Thyroid gland (tissue), 4 donors: ENCODE measurements around the gene SIM1. TPM values are rescaled to one million over a fixed set of nuclear protein-coding genes. Genes with fewer than 3 reads are reported as not detected.

ENCODE experiments used
- DNase-seq, 2 donors: peaks; one replicate each; pipeline ENCODE4 v3.0.0-alpha.2; 2019
- H3K27ac ChIP-seq, 3 donors: fragments of 200-600 bp; sonication (generic); 1 replicate in 2 of 3; 2 replicates in 1 of 3; pipeline ENCODE4 v1.5.1; 2016 to 2019; ENCODE audit warnings: mild to moderate bottlenecking in 1 of 3, moderate library complexity in 1 of 3
- H3K27me3 ChIP-seq: fragments of 200-600 bp; sonication (generic); one replicate; pipeline ENCODE4 v1.5.1; 2019
- H3K36me3 ChIP-seq, 2 donors: fragments of 200-600 bp; sonication (generic); one replicate each; pipeline ENCODE4 v1.5.1; 2016 to 2019
- H3K4me1 ChIP-seq, 2 donors: fragments of 200-600 bp; sonication (generic); one replicate each; pipeline ENCODE4 v1.5.1; 2017 to 2019
- H3K4me3 ChIP-seq, 3 donors: fragments of 200-600 bp; sonication (generic); replicated peaks in 1 of 3; 1 replicate in 2 of 3; 2 replicates in 1 of 3; pipeline ENCODE4 v1.5.1; 2016; ENCODE audit warnings: mild to moderate bottlenecking in 1 of 3
- H3K9me3 ChIP-seq: fragments of 200-600 bp; sonication (generic); one replicate; pipeline ENCODE4 v1.5.1; 2017
- POLR2A ChIP-seq, 2 donors: fragments of 450-650 bp; IDR thresholded peaks; one replicate each; pipeline ENCODE4 v1.6.1; 2017; ENCODE audit warnings: antibody characterized with exemption in 2 of 2, mild to moderate bottlenecking in 2 of 2, moderate library complexity in 1 of 2
- WGBS, 2 donors: methylation state at CpG; one replicate each; pipeline ENCODE4 v1.1.5; 2017; 5-methylcytosine and 5-hydroxymethylcytosine counted together
- intact Hi-C: fragments of 100-400 bp; cut with DNase I; formaldehyde crosslinking; loops from one replicate; pipeline ENCODE4 v1.15.1; 2023
- total RNA-seq, 4 donors: library from RNA; depleted of rRNA; stranded (reverse); fragments of >200 nt; gene quantifications; one replicate each; pipeline ENCODE4 v1.2.3, GENCODE V29; 2016
- TF ChIP-seq, protein P1 (sequence below), 6 experiments: fragments of 200-600 bp in 3 of 6; fragments of 450-650 bp in 3 of 6; sonication (generic) in 3 of 6; IDR thresholded peaks; one replicate each; pipeline ENCODE4 v1.5.1; 2016 to 2019; ENCODE audit warnings: antibody characterized with exemption in 6 of 6, mild to moderate bottlenecking in 2 of 6, inconsistent platforms in 1 of 6, moderate library complexity in 1 of 6

SIM1 gene, protein sequence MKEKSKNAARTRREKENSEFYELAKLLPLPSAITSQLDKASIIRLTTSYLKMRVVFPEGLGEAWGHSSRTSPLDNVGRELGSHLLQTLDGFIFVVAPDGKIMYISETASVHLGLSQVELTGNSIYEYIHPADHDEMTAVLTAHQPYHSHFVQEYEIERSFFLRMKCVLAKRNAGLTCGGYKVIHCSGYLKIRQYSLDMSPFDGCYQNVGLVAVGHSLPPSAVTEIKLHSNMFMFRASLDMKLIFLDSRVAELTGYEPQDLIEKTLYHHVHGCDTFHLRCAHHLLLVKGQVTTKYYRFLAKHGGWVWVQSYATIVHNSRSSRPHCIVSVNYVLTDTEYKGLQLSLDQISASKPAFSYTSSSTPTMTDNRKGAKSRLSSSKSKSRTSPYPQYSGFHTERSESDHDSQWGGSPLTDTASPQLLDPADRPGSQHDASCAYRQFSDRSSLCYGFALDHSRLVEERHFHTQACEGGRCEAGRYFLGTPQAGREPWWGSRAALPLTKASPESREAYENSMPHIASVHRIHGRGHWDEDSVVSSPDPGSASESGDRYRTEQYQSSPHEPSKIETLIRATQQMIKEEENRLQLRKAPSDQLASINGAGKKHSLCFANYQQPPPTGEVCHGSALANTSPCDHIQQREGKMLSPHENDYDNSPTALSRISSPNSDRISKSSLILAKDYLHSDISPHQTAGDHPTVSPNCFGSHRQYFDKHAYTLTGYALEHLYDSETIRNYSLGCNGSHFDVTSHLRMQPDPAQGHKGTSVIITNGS
- total RNA-seq: not detected

DNA sequence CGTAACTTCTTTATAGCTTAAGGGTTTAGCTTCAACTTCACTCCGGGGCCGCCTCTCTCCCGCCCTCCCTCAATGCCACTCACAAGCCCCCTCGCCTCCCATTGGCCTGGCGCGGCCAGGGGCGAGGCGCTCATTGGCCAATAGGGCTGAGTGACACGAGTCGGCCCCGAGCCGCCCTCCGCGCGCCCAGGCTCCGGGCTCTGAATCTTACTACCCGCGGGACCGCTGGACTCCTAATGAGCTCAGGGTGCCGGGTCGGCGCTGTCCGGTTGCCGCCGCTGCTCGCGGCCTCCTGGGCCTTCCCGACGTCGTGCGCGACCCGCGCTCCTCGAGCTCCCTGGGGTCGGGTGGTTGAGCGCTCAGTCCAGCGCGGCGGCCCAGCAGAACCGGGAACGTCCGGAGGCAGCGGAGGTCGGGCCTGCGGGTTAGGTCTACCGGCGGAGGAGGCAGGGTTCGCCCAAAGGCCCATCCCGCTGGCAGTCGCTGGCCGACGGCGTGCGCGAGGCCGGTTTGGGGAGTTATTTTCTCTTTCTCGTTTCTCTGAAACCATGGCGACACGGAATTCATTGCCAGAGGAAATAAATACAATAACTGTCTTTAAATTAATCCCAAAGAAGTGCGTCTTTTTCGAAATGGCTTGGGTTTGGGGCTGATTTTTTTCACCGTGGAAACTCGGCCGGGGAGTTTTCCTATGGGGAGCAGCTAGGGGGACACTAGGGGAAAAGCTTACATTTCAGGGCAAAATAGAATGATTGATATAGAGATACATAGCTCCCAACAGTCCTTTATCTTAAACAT, at the start of gene SIM1:
TSS of gene SIM1 (minus strand) at position 19 of the 798 bp plus-strand sequence. CDS start 1,453 bp downstream, outside the sequence.
- intact Hi-C loops: no loop called here
- Histone ChIP-seq H3K9me3 (no peaks in the 10 kb centered on the region), H3K27ac (no peak within 1 kb of the TSS), H3K4me1 (peaks cover 3 to 24% of the 10 kb centered on the region in 2 donors), H3K27me3 (peaks cover 90% of the 10 kb centered on the region), H3K36me3 (no peaks in the 10 kb centered on the region), H3K4me3 (no peak within 1 kb of the TSS)
- peak in 1 of 2 donors; percentile 26 for DNase-seq
- 7 to 10% methylated on average over 23 to 60 of the region's 66 CpGs for WGBS, 2 donors
- TF ChIP-seq POLR2A (IDR thresholded peaks at IDR 0.05): no peak
- TF ChIP-seq, protein P1, sequence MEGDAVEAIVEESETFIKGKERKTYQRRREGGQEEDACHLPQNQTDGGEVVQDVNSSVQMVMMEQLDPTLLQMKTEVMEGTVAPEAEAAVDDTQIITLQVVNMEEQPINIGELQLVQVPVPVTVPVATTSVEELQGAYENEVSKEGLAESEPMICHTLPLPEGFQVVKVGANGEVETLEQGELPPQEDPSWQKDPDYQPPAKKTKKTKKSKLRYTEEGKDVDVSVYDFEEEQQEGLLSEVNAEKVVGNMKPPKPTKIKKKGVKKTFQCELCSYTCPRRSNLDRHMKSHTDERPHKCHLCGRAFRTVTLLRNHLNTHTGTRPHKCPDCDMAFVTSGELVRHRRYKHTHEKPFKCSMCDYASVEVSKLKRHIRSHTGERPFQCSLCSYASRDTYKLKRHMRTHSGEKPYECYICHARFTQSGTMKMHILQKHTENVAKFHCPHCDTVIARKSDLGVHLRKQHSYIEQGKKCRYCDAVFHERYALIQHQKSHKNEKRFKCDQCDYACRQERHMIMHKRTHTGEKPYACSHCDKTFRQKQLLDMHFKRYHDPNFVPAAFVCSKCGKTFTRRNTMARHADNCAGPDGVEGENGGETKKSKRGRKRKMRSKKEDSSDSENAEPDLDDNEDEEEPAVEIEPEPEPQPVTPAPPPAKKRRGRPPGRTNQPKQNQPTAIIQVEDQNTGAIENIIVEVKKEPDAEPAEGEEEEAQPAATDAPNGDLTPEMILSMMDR (IDR thresholded peaks at IDR 0.05): no peak

DNA sequence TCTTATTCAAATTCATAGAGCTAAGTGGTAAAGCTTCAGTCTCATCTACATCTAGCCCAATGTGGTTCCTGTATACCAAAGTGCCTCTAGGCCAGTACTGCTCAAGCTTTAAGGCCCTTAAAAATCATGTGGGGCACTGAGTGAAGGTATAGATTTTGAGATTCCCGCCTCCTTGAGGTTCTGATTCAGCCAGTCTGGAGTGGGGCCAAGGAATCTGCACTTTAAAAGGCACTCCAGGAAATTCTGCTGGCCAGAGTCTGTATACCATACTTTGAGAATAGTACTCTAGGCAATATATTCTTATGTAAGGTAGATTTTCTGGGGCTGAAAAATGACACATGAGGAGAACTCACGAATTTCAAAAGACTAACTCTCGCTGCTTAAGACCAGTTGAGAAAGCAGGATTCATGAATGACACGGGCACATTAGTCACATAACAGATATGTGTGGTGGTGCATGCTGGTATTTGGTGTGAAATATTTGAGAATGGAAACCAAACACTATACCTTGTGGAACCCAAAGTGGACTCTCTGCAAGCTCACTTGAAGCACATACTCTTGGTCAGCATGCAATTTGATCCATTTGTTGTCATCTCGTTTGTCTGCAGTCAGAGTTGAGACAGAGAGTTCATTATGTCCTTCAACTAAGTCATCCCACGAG, 47.6 kb upstream of the SIM1 start:
- no peak overlapping the region for H3K27ac ChIP-seq
- no peaks in the 10 kb centered on the region for H3K27me3 ChIP-seq
- no peak for DNase-seq
- no peaks in the 10 kb centered on the region for H3K9me3 ChIP-seq
- TF ChIP-seq, protein P1 (IDR thresholded peaks at IDR 0.05): no peak
- no peak for TF ChIP-seq POLR2A (IDR thresholded peaks at IDR 0.05)
- 73 to 81% methylated on average over 6 of the region's 6 CpGs for WGBS, 2 donors
- no peaks in the 10 kb centered on the region for H3K4me1 ChIP-seq
- no peak overlapping the region for H3K4me3 ChIP-seq
- H3K36me3 ChIP-seq: no peaks in the 10 kb centered on the region
- intact Hi-C loops: no loop called here

DNA sequence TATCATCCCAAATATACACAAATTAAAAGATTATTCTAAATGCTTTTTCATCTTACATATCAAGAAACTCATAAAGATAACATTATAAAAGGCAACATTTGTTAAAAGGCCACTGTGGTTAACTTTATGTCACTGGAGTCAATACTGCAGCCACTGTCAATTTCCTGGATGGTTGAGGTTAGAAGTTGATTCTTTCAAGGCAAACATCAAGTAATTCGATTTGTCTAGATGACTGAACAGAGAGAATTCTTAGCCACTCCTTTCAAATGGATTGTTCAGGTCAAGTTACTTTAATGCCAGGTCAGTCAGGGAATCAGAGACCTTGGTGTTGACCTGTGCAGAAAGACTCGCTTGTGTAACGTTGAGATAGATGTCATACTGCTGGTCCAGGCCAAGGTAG, 44.4 kb upstream of the SIM1 start:
- no peaks in the 10 kb centered on the region for H3K27me3 ChIP-seq
- no peak for TF ChIP-seq POLR2A (IDR thresholded peaks at IDR 0.05)
- TF ChIP-seq, protein P1 (IDR thresholded peaks at IDR 0.05): no peak
- no peak for DNase-seq
- H3K9me3 ChIP-seq: no peaks in the 10 kb centered on the region
- no peak overlapping the region for H3K4me3 ChIP-seq
- H3K36me3 ChIP-seq: no peaks in the 10 kb centered on the region
- no peaks in the 10 kb centered on the region for H3K4me1 ChIP-seq
- no peak overlapping the region for H3K27ac ChIP-seq
- 79 to 89% methylated on average over 3 of the region's 3 CpGs for WGBS, 2 donors
- intact Hi-C loops: no loop called here

DNA sequence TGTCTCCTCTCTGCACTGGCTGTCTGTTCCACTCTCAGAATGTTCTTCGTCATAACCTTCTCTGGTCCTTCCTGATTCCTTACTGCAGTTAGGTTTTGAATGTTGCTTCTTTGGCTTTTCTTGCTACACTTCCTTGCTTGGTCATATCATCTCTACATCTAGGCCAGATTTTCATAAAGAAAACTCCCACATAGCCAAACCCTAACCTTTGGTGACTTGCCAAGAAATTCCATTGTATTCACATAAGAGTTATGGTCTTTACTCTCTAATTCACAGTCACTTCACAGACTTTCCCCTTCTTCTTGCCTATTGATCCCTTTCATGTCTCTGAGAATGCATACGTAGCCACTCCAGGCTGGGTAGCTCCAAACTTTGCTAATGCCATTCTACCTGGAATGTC, 41.9 kb upstream of the SIM1 start:
- intact Hi-C loops: no loop called here
- H3K9me3 ChIP-seq: no peaks in the 10 kb centered on the region
- 95 to 96% methylated on average over 2 of the region's 2 CpGs for WGBS, 2 donors

More for the DNA sequence above, 41.9 kb upstream of the SIM1 start:
- no peaks in the 10 kb centered on the region for H3K27me3 ChIP-seq
- H3K27ac ChIP-seq: no peak overlapping the region
- no peak overlapping the region for H3K4me3 ChIP-seq
- H3K4me1 ChIP-seq: no peaks in the 10 kb centered on the region
- TF ChIP-seq, protein P1 (IDR thresholded peaks at IDR 0.05): no peak
- TF ChIP-seq POLR2A (IDR thresholded peaks at IDR 0.05): no peak
- DNase-seq: no peak
- no peaks in the 10 kb centered on the region for H3K36me3 ChIP-seq
